Loucy (cell line): ENCODE data around the gene LUC7L.

ENCODE experiments used
- H2AFZ ChIP-seq: fragments of 200-600 bp; sonication (generic); 2 replicates; pipeline ENCODE4 v1.6.0; 2016; ENCODE audit warnings: antibody characterized with exemption, mild to moderate bottlenecking, low read length, moderate library complexity
- H3F3A ChIP-seq: fragments of 200-600 bp; 2 replicates; pipeline ENCODE4 v1.6.0; 2016; ENCODE audit warnings: antibody characterized with exemption, low read depth, mild to moderate bottlenecking
- H3K27me3 ChIP-seq: fragments of 200-600 bp; sonication (generic); 2 replicates; pipeline ENCODE4 v1.6.1; 2014; ENCODE audit warnings: low read length, mild to moderate bottlenecking; ENCODE audit not compliant: insufficient read depth, poor library complexity, severe bottlenecking
- H3K36me3 ChIP-seq: fragments of 200-600 bp; sonication (generic); 2 replicates; pipeline ENCODE4 v1.6.1; 2016; ENCODE audit warnings: low read length; ENCODE audit not compliant: insufficient read depth
- H3K4me1 ChIP-seq: fragments of 200-600 bp; sonication (generic); 2 replicates; pipeline ENCODE4 v1.5.1; 2014; ENCODE audit warnings: low read length, mild to moderate bottlenecking; ENCODE audit not compliant: insufficient read depth, poor library complexity, severe bottlenecking
- H3K4me2 ChIP-seq: fragments of 200-600 bp; sonication (generic); 2 replicates; pipeline ENCODE4 v1.6.0; 2014; ENCODE audit warnings: antibody characterized with exemption, low read length, low read depth, mild to moderate bottlenecking; ENCODE audit not compliant: poor library complexity, severe bottlenecking
- H3K4me3 ChIP-seq: fragments of 200-600 bp; sonication (generic); 2 replicates; pipeline ENCODE4 v1.5.1; 2014; ENCODE audit warnings: low read length, mild to moderate bottlenecking, mixed read lengths; ENCODE audit not compliant: poor library complexity, severe bottlenecking
- H3K79me2 ChIP-seq: fragments of 200-600 bp; sonication (generic); 2 replicates; pipeline ENCODE4 v1.6.1; 2014; ENCODE audit warnings: low read length; ENCODE audit not compliant: insufficient read depth
- H3K9ac ChIP-seq: fragments of 200-600 bp; sonication (generic); 2 replicates; pipeline ENCODE4 v1.6.0; 2014; ENCODE audit warnings: mild to moderate bottlenecking, low read depth, low read length, moderate library complexity; ENCODE audit not compliant: poor library complexity, severe bottlenecking
- H3K9me2 ChIP-seq: fragments of 200-600 bp; sonication (generic); replicated peaks from 2 replicates; pipeline ENCODE4 v1.6.1; 2016; ENCODE audit warnings: low read depth, low read length, mixed read lengths
- H3K9me3 ChIP-seq: fragments of 200-600 bp; sonication (generic); 2 replicates; pipeline ENCODE4 v1.6.1; 2014; ENCODE audit warnings: mild to moderate bottlenecking, antibody characterized with exemption, low read length, low read depth; ENCODE audit not compliant: insufficient read depth
- H4K20me1 ChIP-seq: fragments of 200-600 bp; sonication (generic); 2 replicates; pipeline ENCODE4 v1.6.0; 2014; ENCODE audit warnings: antibody characterized with exemption, low read length, mild to moderate bottlenecking; ENCODE audit not compliant: insufficient read depth, poor library complexity, severe bottlenecking
- EZH2phosphoT487 ChIP-seq: fragments of 200-600 bp; IDR thresholded peaks from 2 replicates; pipeline ENCODE4 v1.6.1; 2018; ENCODE audit warnings: antibody characterized with exemption, mild to moderate bottlenecking, moderate library complexity, borderline replicate concordance
- TF ChIP-seq, protein P1 (sequence below): fragments of 200-600 bp; sonication (generic); conservative IDR thresholded peaks from 2 replicates; pipeline ENCODE4 v1.5.1; 2014; ENCODE audit warnings: mild to moderate bottlenecking, antibody characterized with exemption, low read length

LUC7L gene

DNA sequence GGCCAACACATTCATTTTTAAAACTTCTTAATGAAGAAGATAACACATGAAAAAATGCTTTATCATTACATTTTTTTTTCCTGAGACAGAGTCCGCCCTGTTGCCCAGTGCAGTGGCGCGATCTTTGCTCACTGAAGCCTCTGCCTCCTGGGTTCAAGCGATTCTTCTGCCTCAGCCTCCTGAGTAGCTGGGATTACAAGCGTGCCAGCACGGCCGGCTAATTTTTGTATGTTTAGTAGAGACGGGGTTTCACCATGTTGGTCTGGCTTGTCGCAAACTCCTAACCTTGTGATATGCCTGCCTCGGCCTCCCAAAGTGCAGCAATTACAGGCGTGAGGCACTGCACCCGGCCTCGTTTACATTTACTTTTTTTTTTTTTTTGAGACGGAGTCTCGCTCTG lies 35.8 kb downstream of the LUC7L start:
- Histone ChIP-seq H3K36me3 (peaks cover 47% of the 10 kb centered on the region; the same call in 1 of the 2 replicates), H3F3A (no peaks in the 10 kb centered on the region), H3K4me2 (no peak overlapping the region), H2AFZ (no peak overlapping the region), H3K9me2 (no peaks in the 10 kb centered on the region), H4K20me1 (no peaks in the 10 kb centered on the region), H3K9me3 (no peaks in the 10 kb centered on the region), H3K79me2 (no peaks in the 10 kb centered on the region), H3K4me3 (no peak overlapping the region), H3K9ac (no peak overlapping the region), H3K4me1 (no peaks in the 10 kb centered on the region), H3K27me3 (no peaks in the 10 kb centered on the region)
- TF ChIP-seq, protein P1, sequence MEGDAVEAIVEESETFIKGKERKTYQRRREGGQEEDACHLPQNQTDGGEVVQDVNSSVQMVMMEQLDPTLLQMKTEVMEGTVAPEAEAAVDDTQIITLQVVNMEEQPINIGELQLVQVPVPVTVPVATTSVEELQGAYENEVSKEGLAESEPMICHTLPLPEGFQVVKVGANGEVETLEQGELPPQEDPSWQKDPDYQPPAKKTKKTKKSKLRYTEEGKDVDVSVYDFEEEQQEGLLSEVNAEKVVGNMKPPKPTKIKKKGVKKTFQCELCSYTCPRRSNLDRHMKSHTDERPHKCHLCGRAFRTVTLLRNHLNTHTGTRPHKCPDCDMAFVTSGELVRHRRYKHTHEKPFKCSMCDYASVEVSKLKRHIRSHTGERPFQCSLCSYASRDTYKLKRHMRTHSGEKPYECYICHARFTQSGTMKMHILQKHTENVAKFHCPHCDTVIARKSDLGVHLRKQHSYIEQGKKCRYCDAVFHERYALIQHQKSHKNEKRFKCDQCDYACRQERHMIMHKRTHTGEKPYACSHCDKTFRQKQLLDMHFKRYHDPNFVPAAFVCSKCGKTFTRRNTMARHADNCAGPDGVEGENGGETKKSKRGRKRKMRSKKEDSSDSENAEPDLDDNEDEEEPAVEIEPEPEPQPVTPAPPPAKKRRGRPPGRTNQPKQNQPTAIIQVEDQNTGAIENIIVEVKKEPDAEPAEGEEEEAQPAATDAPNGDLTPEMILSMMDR: no peak
- no peak for TF ChIP-seq EZH2phosphoT487

DNA sequence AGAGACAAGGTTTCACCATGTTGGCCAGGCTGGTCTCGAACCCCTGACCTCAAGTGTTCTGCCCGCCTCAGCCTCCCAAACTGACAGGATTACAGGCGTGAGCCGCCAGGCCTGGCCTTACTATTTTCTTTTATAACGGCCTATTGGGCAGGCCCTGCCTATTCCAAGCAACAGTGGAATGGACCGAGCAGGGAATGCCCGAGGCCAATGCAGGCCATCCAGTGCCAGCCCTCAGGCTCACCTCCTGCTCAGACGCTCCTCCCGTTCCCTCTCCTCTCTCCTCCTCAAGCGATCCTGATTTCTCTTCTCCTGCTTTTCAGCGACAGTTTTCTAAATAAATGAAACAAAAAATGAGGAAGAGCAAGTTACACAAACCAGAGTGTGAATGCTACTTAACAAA lies 36.6 kb downstream of the LUC7L start:
- no peak overlapping the region for H3K4me2 ChIP-seq

DNA sequence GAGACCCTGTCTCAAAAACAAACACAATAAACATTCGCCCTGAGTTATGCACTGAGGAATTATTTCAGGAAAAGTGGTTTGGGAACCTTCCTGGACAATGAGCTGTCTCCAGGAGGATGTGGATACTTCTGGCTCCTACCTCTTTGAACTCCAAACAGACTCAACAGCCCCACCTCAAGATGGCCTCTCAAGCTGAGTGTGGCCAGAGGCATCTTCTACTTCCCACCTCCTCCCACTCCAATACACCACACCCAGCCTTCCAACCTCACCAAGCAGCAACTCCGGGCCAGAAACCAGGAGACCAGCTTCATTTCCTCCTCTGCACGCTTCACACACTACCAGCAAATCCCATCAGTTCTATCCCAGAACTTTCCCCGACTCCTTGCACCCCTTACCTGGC lies 37.4 kb downstream of the LUC7L start:
- H4K20me1 ChIP-seq: no peaks in the 10 kb centered on the region

More for the DNA sequence above, 36.6 kb downstream of the LUC7L start:
- no peak overlapping the region for H3K4me3 ChIP-seq
- no peaks in the 10 kb centered on the region for H3K4me1 ChIP-seq
- H2AFZ ChIP-seq: no peak overlapping the region
- no peak overlapping the region for H3K9ac ChIP-seq
- H3F3A ChIP-seq: no peaks in the 10 kb centered on the region
- H3K9me2 ChIP-seq: no peaks in the 10 kb centered on the region
- no peaks in the 10 kb centered on the region for H4K20me1 ChIP-seq
- no peak for TF ChIP-seq EZH2phosphoT487
- TF ChIP-seq, protein P1: no peak
- H3K27me3 ChIP-seq: no peaks in the 10 kb centered on the region
- no peaks in the 10 kb centered on the region for H3K9me3 ChIP-seq
- peaks cover 44% of the 10 kb centered on the region; the same call in 1 of the 2 replicates for H3K36me3 ChIP-seq
- H3K79me2 ChIP-seq: no peaks in the 10 kb centered on the region

More for the DNA sequence above, 37.4 kb downstream of the LUC7L start:
- no peaks in the 10 kb centered on the region for H3K27me3 ChIP-seq
- H3F3A ChIP-seq: no peaks in the 10 kb centered on the region
- H3K9ac ChIP-seq: no peak overlapping the region
- no peak overlapping the region for H2AFZ ChIP-seq
- TF ChIP-seq, protein P1: no peak
- no peak for TF ChIP-seq EZH2phosphoT487
- H3K4me2 ChIP-seq: no peak overlapping the region
- H3K9me2 ChIP-seq: no peaks in the 10 kb centered on the region
- no peak overlapping the region for H3K4me3 ChIP-seq
- H3K4me1 ChIP-seq: no peaks in the 10 kb centered on the region
- no peaks in the 10 kb centered on the region for H3K9me3 ChIP-seq
- peaks cover 45% of the 10 kb centered on the region; the same call in 1 of the 2 replicates for H3K36me3 ChIP-seq
- H3K79me2 ChIP-seq: no peaks in the 10 kb centered on the region
